Stimulated activated CD8-positive, alpha-beta memory T cell treated with anti-CD3 and anti-CD28 coated beads, Interleukin-2, amount 100 ng/mL, for 48 hours (primary cell): ENCODE results near the gene USP50.
"Not testable (repeated sequence)": the region's sequence is repeated elsewhere in the genome, so short reads cannot be mapped to it uniquely, and the experiment has no call there.

Experiments
- DNase-seq, 2 donors: peaks; one replicate each; pipeline ENCODE4 v3.0.0-alpha.2; 2020; ENCODE audit warnings: low read depth in 2 of 2

Gene USP50

GRCh38 chr15:50546566-50546965 is at the start of gene USP50:
USP50 (minus strand) TSS chr15:50546666; CDS start chr15:50546525, 141 bp downstream.
- no peak for DNase-seq

- no peak for DNase-seq
These were observed 47.8 kb upstream of the USP50 start for GRCh38 chr15:50594311-50594710.

- no peak for DNase-seq
These were observed 47.3 kb upstream of the USP50 start for GRCh38 chr15:50593761-50594160.

GRCh38 chr15:50590288-50590687 is 43.8 kb upstream of the USP50 start:
- DNase-seq: no peak

GRCh38 chr15:50577492-50577891 is 31.0 kb upstream of the USP50 start:
- DNase-seq: no peak

GRCh38 chr15:50576166-50576565 is 29.7 kb upstream of the USP50 start:
- no peak for DNase-seq

- not testable (repeated sequence) for DNase-seq
These were observed 27.4 kb upstream of the USP50 start for GRCh38 chr15:50573842-50574241.

GRCh38 chr15:50563756-50564155 is 17.3 kb upstream of the USP50 start:
- DNase-seq: no peak

GRCh38 chr15:50562735-50563640 is 16.5 kb upstream of the USP50 start:
- DNase-seq: no peak

- DNase-seq: no peak
These were observed 11.5 kb upstream of the USP50 start for GRCh38 chr15:50558012-50558411.

- no peak for DNase-seq
These were observed 10.3 kb upstream of the USP50 start for GRCh38 chr15:50556642-50557371.

GRCh38 chr15:50552238-50552637 is 5.8 kb upstream of the USP50 start:
- no peak for DNase-seq

GRCh38 chr15:50549326-50549725 is 2.9 kb upstream of the USP50 start:
- no peak for DNase-seq

- DNase-seq: no peak
These were observed 2.1 kb downstream of the USP50 start for GRCh38 chr15:50544368-50544767.

GRCh38 chr15:50543556-50543955 is 2.9 kb downstream of the USP50 start:
- no peak for DNase-seq

- no peak for DNase-seq
These were observed 3.6 kb downstream of the USP50 start for GRCh38 chr15:50542887-50543210.

- no peak for DNase-seq
These were observed 14.7 kb downstream of the USP50 start for GRCh38 chr15:50531766-50532165.

GRCh38 chr15:50531163-50531562 is 15.3 kb downstream of the USP50 start:
- DNase-seq: no peak

GRCh38 chr15:50523851-50524251 is 22.6 kb downstream of the USP50 start:
- no peak for DNase-seq

GRCh38 chr15:50519740-50520425 is 26.6 kb downstream of the USP50 start:
- DNase-seq: no peak

- no peak for DNase-seq
These were observed 33.5 kb downstream of the USP50 start for GRCh38 chr15:50513001-50513400.

GRCh38 chr15:50506121-50506520 is 40.3 kb downstream of the USP50 start:
- DNase-seq: no peak
